Chondrocyte (in vitro differentiated cells): Measurements from ENCODE around the gene ALKBH4. TPM values are rescaled to one million over a fixed set of nuclear protein-coding genes. Genes with fewer than 3 reads are reported as not detected.
"Not testable (repeated sequence)": the region's sequence is repeated elsewhere in the genome, so short reads cannot be mapped to it uniquely, and the experiment has no call there.

Experiments used
- DNase-seq: peaks from one replicate; pipeline ENCODE4 v3.0.0; 2021; ENCODE audit warnings: mixed read lengths, low spot score
- H3K27ac Mint-ChIP-seq: one replicate; pipeline ENCODE4 v1.8.0; 2021; ENCODE audit warnings: mild to moderate bottlenecking, moderate library complexity, mixed read lengths; ENCODE audit not compliant: unreplicated experiment
- H3K27me3 Mint-ChIP-seq: 2 replicates; pipeline ENCODE4 v1.8.0; 2021; ENCODE audit warnings: low read depth, mixed read lengths
- H3K36me3 Mint-ChIP-seq: 2 replicates; pipeline ENCODE4 v1.8.0; 2021; ENCODE audit warnings: low read depth, mixed read lengths
- H3K4me1 Mint-ChIP-seq: 2 replicates; pipeline ENCODE4 v1.8.0; 2021; ENCODE audit warnings: low read depth, mild to moderate bottlenecking, mixed read lengths
- H3K4me3 Mint-ChIP-seq: one replicate; pipeline ENCODE4 v1.8.0; 2021; ENCODE audit warnings: mild to moderate bottlenecking, moderate library complexity, mixed read lengths; ENCODE audit not compliant: unreplicated experiment
- H3K9me3 Mint-ChIP-seq: 2 replicates; pipeline ENCODE4 v1.8.0; 2021; ENCODE audit warnings: low read depth, mixed read lengths
- microRNA-seq: library from miRNA; unstranded; fragments of <30 nt; microRNA quantifications from one replicate; pipeline ENCODE4 v1.2.0, GENCODE V29; 2020; ENCODE audit warnings: borderline number of aligned reads
- total RNA-seq: library from RNA; stranded (reverse); gene quantifications from 3 replicates; pipeline ENCODE4 v1.2.1, GENCODE V29; 2021
- TF ChIP-seq, protein P1 (sequence below): fragments of 200-600 bp; sonication (generic); IDR thresholded peaks from 2 replicates; pipeline ENCODE4 v1.5.0; 2021; ENCODE audit warnings: antibody characterized with exemption, mild to moderate bottlenecking, moderate library complexity

Gene ALKBH4
- total RNA-seq, 1 donor from 2014 or later, result 9.2 TPM

DNA sequence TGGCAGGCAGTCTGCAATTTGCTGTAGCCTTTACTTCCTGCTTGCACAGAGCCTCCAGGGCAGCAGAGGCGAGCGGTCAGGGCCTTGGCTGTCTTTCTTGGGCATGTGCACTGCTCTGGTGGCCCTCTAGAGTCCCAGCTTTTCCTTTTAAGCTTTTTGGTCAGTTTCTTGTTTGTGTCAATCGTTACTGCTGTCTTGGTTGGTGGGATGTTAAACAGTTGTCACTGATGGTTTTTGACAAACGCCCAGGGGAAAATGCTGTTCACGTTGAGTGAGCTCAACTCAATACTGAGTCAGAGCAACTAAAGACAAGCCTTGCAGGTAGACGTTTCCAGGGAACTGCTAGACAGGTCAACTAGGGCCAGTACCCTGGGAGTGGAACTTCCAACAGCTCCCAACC, 54.5 kb downstream of the ALKBH4 start:
- DNase-seq, result no peak
- TF ChIP-seq, protein P1, sequence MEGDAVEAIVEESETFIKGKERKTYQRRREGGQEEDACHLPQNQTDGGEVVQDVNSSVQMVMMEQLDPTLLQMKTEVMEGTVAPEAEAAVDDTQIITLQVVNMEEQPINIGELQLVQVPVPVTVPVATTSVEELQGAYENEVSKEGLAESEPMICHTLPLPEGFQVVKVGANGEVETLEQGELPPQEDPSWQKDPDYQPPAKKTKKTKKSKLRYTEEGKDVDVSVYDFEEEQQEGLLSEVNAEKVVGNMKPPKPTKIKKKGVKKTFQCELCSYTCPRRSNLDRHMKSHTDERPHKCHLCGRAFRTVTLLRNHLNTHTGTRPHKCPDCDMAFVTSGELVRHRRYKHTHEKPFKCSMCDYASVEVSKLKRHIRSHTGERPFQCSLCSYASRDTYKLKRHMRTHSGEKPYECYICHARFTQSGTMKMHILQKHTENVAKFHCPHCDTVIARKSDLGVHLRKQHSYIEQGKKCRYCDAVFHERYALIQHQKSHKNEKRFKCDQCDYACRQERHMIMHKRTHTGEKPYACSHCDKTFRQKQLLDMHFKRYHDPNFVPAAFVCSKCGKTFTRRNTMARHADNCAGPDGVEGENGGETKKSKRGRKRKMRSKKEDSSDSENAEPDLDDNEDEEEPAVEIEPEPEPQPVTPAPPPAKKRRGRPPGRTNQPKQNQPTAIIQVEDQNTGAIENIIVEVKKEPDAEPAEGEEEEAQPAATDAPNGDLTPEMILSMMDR, result no peak
- peaks cover 46% of the 10 kb centered on the region for H3K36me3 Mint-ChIP-seq
- H3K27ac Mint-ChIP-seq, result no peak overlapping the region
- H3K4me3 Mint-ChIP-seq, result no peak overlapping the region
- no peaks in the 10 kb centered on the region for H3K9me3 Mint-ChIP-seq
- H3K4me1 Mint-ChIP-seq, result no peaks in the 10 kb centered on the region
- H3K27me3 Mint-ChIP-seq, result no peaks in the 10 kb centered on the region

DNA sequence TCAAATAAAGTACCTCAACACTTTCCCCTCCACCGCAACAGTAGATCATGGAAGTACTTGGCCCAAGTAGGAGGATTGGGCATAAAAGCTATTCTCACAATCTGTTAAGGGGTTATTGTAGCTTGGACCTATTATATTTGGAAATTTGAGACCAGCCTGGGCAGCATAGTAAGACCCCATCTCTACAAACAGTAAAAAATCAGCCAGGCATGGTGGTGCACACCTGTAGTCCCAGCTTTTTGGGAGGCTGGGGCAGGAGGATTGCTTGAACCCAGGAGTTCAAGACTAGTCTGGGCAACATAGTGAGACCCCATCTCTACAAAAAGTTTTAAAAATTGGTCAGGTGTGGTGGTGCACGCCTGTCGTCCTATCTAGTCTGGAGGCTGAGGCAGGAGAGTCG, 55.3 kb downstream of the ALKBH4 start:
- H3K9me3 Mint-ChIP-seq, result no peaks in the 10 kb centered on the region
- TF ChIP-seq, protein P1, result no peak
- no peak overlapping the region for H3K27ac Mint-ChIP-seq
- no peak for DNase-seq
- no peak overlapping the region for H3K4me3 Mint-ChIP-seq
- H3K27me3 Mint-ChIP-seq, result no peaks in the 10 kb centered on the region
- H3K4me1 Mint-ChIP-seq, result no peaks in the 10 kb centered on the region
- H3K36me3 Mint-ChIP-seq, result peaks cover 43% of the 10 kb centered on the region

- peaks cover 46% of the 10 kb centered on the region for H3K36me3 Mint-ChIP-seq
- H3K27ac Mint-ChIP-seq, H3K9me3 Mint-ChIP-seq, H3K4me1 Mint-ChIP-seq, DNase-seq, H3K27me3 Mint-ChIP-seq, H3K4me3 Mint-ChIP-seq: not testable (repeated sequence)
Measured at GRCh38 chr7:102408530-102408929, 56.1 kb downstream of the ALKBH4 start.

- no peaks in the 10 kb centered on the region for H3K9me3 Mint-ChIP-seq
- H3K27ac Mint-ChIP-seq, result no peak overlapping the region
- peaks cover 45% of the 10 kb centered on the region for H3K36me3 Mint-ChIP-seq
- no peaks in the 10 kb centered on the region for H3K4me1 Mint-ChIP-seq
- H3K27me3 Mint-ChIP-seq, result no peaks in the 10 kb centered on the region
- DNase-seq, result no peak
- TF ChIP-seq, protein P1, result no peak
- H3K4me3 Mint-ChIP-seq, result no peak overlapping the region
Measured at GRCh38 chr7:102407910-102408309, 56.8 kb downstream of the ALKBH4 start.

Small RNA genes within 50 kb of the gene (microRNA-seq; reads per million reads assigned to microRNA genes)
- not detected for gene MIR4467
- 1.7 reads per million for gene MIR5090

Other genes with a start within 250 kb of the ALKBH4 start
- 2.3 to 4.1 TPM (median 2.6 TPM) in 3 replicates for gene SH2B2, start 178.0 kb downstream of the ALKBH4 start, total RNA-seq
- gene SPDYE6, start 108.4 kb downstream of the ALKBH4 start, total RNA-seq, result not detected in 3 replicates
- 23.2 to 25.5 TPM (median 25.3 TPM) in 3 replicates for gene PRKRIP1, start 68.5 kb downstream of the ALKBH4 start, total RNA-seq
- 47.4 to 55.1 TPM (median 54.0 TPM) in 3 replicates for gene ORAI2, start 31.3 kb downstream of the ALKBH4 start, total RNA-seq
- gene LRWD1, start 121 bp upstream of the ALKBH4 start, total RNA-seq, result 16.1 to 18.5 TPM (median 16.7 TPM) in 3 replicates
- 33.1 to 41.0 TPM (median 36.6 TPM) in 3 replicates for gene POLR2J, start 14.1 kb upstream of the ALKBH4 start, total RNA-seq
- gene RASA4B, start 52.9 kb upstream of the ALKBH4 start, total RNA-seq, result 7.5 to 12.3 TPM (median 9.9 TPM) in 3 replicates
- gene UPK3BL2, start 78.8 kb upstream of the ALKBH4 start, total RNA-seq, result 3.3 to 4.0 TPM (median 3.3 TPM) in 3 replicates
- not detected in 3 replicates for gene SPDYE2, start 86.4 kb upstream of the ALKBH4 start, total RNA-seq
- gene POLR2J3, start 107.7 kb upstream of the ALKBH4 start, total RNA-seq, result 6.7 to 17.9 TPM (median 9.9 TPM) in 3 replicates
- 16.5 to 26.0 TPM (median 24.0 TPM) in 3 replicates for gene RASA4, start 151.9 kb upstream of the ALKBH4 start, total RNA-seq
- 11.7 to 29.6 TPM (median 14.8 TPM) in 3 replicates for gene UPK3BL1, start 177.9 kb upstream of the ALKBH4 start, total RNA-seq
- not detected in 3 replicates for gene SPDYE2B, start 185.5 kb upstream of the ALKBH4 start, total RNA-seq
- 1.5 to 5.1 TPM (median 2.9 TPM) in 3 replicates for gene POLR2J2, start 206.8 kb upstream of the ALKBH4 start, total RNA-seq